GM20431 (cell line): ENCODE data around the gene CSKMT.
"Not testable (repeated sequence)": the region's sequence is repeated elsewhere in the genome, so short reads cannot be mapped to it uniquely, and the experiment has no call there.

ENCODE experiments used
- in situ Hi-C: fragments of 300-500 bp; cut with MseI, MboI; formaldehyde crosslinking; loops from one replicate; pipeline ENCODE4 v1.15.0; 2020; ENCODE audit warnings: low sequenced_read_pairs; ENCODE audit not compliant: unreplicated experiment

The CSKMT gene

GRCh38 chr11:62652161-62653006 lies 12.7 kb upstream of the CSKMT start:
- in situ Hi-C loops: no loop called here

- in situ Hi-C loops: no loop called here
Observed at GRCh38 chr11:62654297-62654696, 10.8 kb upstream of the CSKMT start.

GRCh38 chr11:62656796-62657429 lies 8.2 kb upstream of the CSKMT start:
- in situ Hi-C loops: no loop called here

- in situ Hi-C loops: no loop called here
Observed at GRCh38 chr11:62664405-62665074, 572 bp upstream of the CSKMT start.

GRCh38 chr11:62665599-62666258 lies 617 bp downstream of the CSKMT start:
- in situ Hi-C loops: no loop called here

- in situ Hi-C loops: no loop called here
Observed at GRCh38 chr11:62666259-62666926, 1.3 kb downstream of the CSKMT start.

- in situ Hi-C loops: no loop called here
Observed at GRCh38 chr11:62667460-62667859, 2.3 kb downstream of the CSKMT start.

GRCh38 chr11:62669420-62670161 lies 4.5 kb downstream of the CSKMT start:
- in situ Hi-C loops: no loop called here

GRCh38 chr11:62671236-62671607 lies 6.1 kb downstream of the CSKMT start:
- in situ Hi-C loops: no loop called here

GRCh38 chr11:62671608-62672389 lies 6.7 kb downstream of the CSKMT start, which contains the start of the genes LBHD1 and UQCC3:
Gene LBHD1 (minus strand): TSS chr11:62672267. CDS start chr11:62670031, 2,236 bp downstream.
Gene UQCC3 (plus strand): TSS chr11:62671673. CDS start chr11:62671746, 73 bp downstream.
- in situ Hi-C loops: no loop called here

GRCh38 chr11:62673196-62673525 lies 8.0 kb downstream of the CSKMT start:
- in situ Hi-C loops: no loop called here

GRCh38 chr11:62675415-62675814 lies 10.3 kb downstream of the CSKMT start:
- in situ Hi-C loops: not testable (repeated sequence)

- in situ Hi-C loops: no loop called here
Observed at GRCh38 chr11:62676698-62677097, 11.6 kb downstream of the CSKMT start.

GRCh38 chr11:62677156-62677555 lies 12.0 kb downstream of the CSKMT start:
- in situ Hi-C loops: no loop called here

- in situ Hi-C loops: no loop called here
Observed at GRCh38 chr11:62677714-62678113, 12.6 kb downstream of the CSKMT start.

- in situ Hi-C loops: no loop called here
Observed at GRCh38 chr11:62678433-62678769, 13.3 kb downstream of the CSKMT start.

- in situ Hi-C loops: no loop called here
Observed at GRCh38 chr11:62678770-62679696, 13.9 kb downstream of the CSKMT start, which contains the start of gene UBXN1. Gene UBXN1 (minus strand): TSS chr11:62679073. CDS start chr11:62678923, 150 bp downstream.
